GM10266 (cell line): Measurements from ENCODE around the gene ABRACL.

ENCODE experiments used
- DNase-seq: peaks from one replicate; pipeline ENCODE4 v3.0.0; 2012; ENCODE audit errors: extremely low spot score
- CTCF ChIP-seq: IDR thresholded peaks from 2 replicates; pipeline ENCODE4 v1.5.1; 2012; ENCODE audit warnings: mild to moderate bottlenecking, low read depth; ENCODE audit not compliant: control insufficient read depth, insufficient read depth; ENCODE audit errors: missing control alignments

Gene ABRACL

GRCh38 chr6:139079018-139079417, 50.5 kb downstream of the ABRACL start:
- TF ChIP-seq CTCF: no peak
- DNase-seq: no peak

- DNase-seq: no peak
- TF ChIP-seq CTCF: no peak
These were observed 51.8 kb downstream of the ABRACL start for GRCh38 chr6:139080255-139080920.

- TF ChIP-seq CTCF: no peak
- DNase-seq: no peak
These were observed 52.9 kb downstream of the ABRACL start for GRCh38 chr6:139081471-139081870.

GRCh38 chr6:139082370-139082769, 53.8 kb downstream of the ABRACL start:
- DNase-seq: no peak
- TF ChIP-seq CTCF: no peak

- TF ChIP-seq CTCF: no peak
These were observed 63.3 kb downstream of the ABRACL start for GRCh38 chr6:139091826-139092225.

More at GRCh38 chr6:139091826-139092225, 63.3 kb downstream of the ABRACL start:
- no peak for DNase-seq
